AG09319 (cell line): ENCODE results near the gene RBMS2.
"Not testable (repeated sequence)": the region's sequence is repeated elsewhere in the genome, so short reads cannot be mapped to it uniquely, and the experiment has no call there.

Source experiments
- DNase-seq: peaks from one replicate; pipeline ENCODE4 v3.0.0-alpha.2; 2010; ENCODE audit warnings: low read depth; ENCODE audit errors: extremely low read depth
- TF ChIP-seq, protein P1 (sequence below): IDR thresholded peaks from 2 replicates; pipeline ENCODE4 v1.5.1; 2011; ENCODE audit warnings: low read depth, mild to moderate bottlenecking, inconsistent platforms, low read length, moderate library complexity

The RBMS2 gene

DNA sequence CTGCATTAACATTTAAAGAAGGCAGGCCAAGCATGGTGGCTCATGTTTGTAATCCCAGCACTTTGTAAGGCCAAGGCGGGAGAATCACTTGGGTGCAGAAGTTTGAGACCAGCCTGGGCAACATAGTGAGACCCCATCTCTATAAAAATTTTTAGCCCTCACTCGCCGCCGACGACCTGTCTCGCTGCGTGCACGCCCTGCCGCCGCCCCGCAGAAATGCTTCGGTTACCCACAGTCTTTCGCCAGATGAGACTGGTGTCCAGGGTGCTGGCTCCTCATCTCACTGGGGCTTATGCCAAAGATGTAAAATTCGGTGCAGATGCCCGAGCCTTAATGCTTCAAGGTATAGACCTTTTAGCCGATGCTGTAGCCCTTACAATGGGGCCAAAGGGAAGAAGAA, 10.8 kb upstream of the RBMS2 start:
- TF ChIP-seq, protein P1, sequence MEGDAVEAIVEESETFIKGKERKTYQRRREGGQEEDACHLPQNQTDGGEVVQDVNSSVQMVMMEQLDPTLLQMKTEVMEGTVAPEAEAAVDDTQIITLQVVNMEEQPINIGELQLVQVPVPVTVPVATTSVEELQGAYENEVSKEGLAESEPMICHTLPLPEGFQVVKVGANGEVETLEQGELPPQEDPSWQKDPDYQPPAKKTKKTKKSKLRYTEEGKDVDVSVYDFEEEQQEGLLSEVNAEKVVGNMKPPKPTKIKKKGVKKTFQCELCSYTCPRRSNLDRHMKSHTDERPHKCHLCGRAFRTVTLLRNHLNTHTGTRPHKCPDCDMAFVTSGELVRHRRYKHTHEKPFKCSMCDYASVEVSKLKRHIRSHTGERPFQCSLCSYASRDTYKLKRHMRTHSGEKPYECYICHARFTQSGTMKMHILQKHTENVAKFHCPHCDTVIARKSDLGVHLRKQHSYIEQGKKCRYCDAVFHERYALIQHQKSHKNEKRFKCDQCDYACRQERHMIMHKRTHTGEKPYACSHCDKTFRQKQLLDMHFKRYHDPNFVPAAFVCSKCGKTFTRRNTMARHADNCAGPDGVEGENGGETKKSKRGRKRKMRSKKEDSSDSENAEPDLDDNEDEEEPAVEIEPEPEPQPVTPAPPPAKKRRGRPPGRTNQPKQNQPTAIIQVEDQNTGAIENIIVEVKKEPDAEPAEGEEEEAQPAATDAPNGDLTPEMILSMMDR = no peak
- DNase-seq = no peak

- not testable (repeated sequence) for DNase-seq
Observed at GRCh38 chr12:56514014-56514318, 7.7 kb upstream of the RBMS2 start.

DNA sequence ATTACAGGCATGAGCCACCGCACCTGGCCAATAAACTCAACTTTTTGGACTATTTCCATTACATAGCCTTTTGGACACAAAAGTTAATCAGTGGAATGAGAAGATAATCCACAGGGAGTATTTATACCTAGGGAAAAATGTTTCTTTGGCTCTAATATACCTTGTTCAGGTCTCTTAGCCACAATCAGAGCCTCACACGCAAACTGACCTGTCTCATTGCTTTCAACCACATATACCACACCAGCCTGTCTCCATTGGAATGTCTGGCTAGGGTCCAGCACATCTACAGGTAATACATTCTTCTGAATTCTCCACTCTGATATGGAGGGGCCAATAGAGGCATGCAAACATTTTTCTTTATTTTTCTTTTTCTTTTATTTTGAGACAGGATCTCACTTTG, 3.8 kb upstream of the RBMS2 start:
- TF ChIP-seq, protein P1 = no peak

GRCh38 chr12:56518570-56518969, 3.0 kb upstream of the RBMS2 start:
- DNase-seq = no peak
- TF ChIP-seq, protein P1 = no peak

More for the DNA sequence above, 3.8 kb upstream of the RBMS2 start:
- DNase-seq = no peak

DNA sequence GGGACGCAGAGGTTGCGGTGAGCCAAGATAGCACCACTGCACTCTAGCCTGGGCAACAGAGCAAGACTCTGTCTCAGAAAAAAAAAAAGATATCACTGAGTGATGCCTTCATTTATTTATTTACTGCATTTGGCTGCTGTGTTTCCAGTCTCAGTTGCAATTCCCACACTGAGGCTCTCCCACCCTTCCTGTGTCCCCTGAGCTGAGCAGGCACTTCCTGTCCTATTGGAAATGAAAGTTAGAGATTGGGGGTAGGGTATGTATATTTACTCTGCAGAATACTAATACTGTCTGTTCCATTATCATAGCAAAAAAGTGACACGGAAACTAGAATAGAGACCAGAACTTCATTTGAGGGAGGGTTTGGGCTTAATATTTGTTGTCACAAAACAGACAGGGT, 1.6 kb upstream of the RBMS2 start:
- no peak for DNase-seq
- TF ChIP-seq, protein P1 = no peak

- TF ChIP-seq, protein P1 = no peak
- DNase-seq = no peak
Observed at GRCh38 chr12:56520506-56520905, 1.1 kb upstream of the RBMS2 start.

GRCh38 chr12:56521209-56521589, 421 bp upstream of the RBMS2 start:
- DNase-seq = no peak
- TF ChIP-seq, protein P1 = no peak

- TF ChIP-seq, protein P1 = no peak
- DNase-seq = no peak
Observed at GRCh38 chr12:56522411-56523193, 982 bp downstream of the RBMS2 start.
